Measurements from ENCODE around the gene PKN3. TPM values are rescaled to one million over a fixed set of nuclear protein-coding genes. Genes with fewer than 3 reads are reported as not detected.

The PKN3 gene
- polyA plus RNA-seq, 1 donor from 2014 or later = 0.06 TPM

- H4K20me1 ChIP-seq (ENCODE audit: insufficient read depth) = no peaks in the 10 kb centered on the region
- peaks cover 20% of the 10 kb centered on the region for H3K79me2 ChIP-seq (replicated peaks; ENCODE audit: insufficient read depth, low read length)
- H3K9me2 ChIP-seq (ENCODE audit: insufficient read depth, low read length) = no peaks in the 10 kb centered on the region
- no peak overlapping the region for H3K9ac ChIP-seq (ENCODE audit: low read length)
- H3F3A ChIP-seq (ENCODE audit: insufficient read depth, low read length, poor library complexity, severe bottlenecking) = no peaks in the 10 kb centered on the region
- no peak overlapping the region for H3K27ac ChIP-seq (ENCODE audit: low read length)
- no peaks in the 10 kb centered on the region for H3K36me3 ChIP-seq (ENCODE audit: insufficient read depth, low read length)
- no peak overlapping the region for H3K4me3 ChIP-seq (ENCODE audit: low read length)
- no peak overlapping the region for H2AFZ ChIP-seq (ENCODE audit: low read depth, low read length)
- no peak overlapping the region for H3K4me2 ChIP-seq (ENCODE audit: low read length)
- no peaks in the 10 kb centered on the region for H3K27me3 ChIP-seq (ENCODE audit: insufficient read depth, low read depth, low read length)
- TF ChIP-seq POLR2AphosphoS5 (IDR thresholded peaks at IDR 0.05) = no peak
- TF ChIP-seq MXI1 (conservative IDR thresholded peaks at IDR 0.05; ENCODE audit: poor library complexity, severe bottlenecking) = no peak
- TF ChIP-seq REST (IDR thresholded peaks at IDR 0.05; ENCODE audit: borderline replicate concordance) = no peak
- TF ChIP-seq SMC3 (conservative IDR thresholded peaks at IDR 0.05; ENCODE audit: poor library complexity) = no peak
- TF ChIP-seq EZH2 (IDR thresholded peaks at IDR 0.05; ENCODE audit: borderline replicate concordance, insufficient read depth, low read length, poor library complexity, severe bottlenecking) = no peak
- TF ChIP-seq TAF1 (IDR thresholded peaks at IDR 0.05; ENCODE audit: low read depth) = no peak
- TF ChIP-seq CTCF (IDR thresholded peaks at IDR 0.05; ENCODE audit: poor library complexity, severe bottlenecking) = no peak
- TF ChIP-seq RAD21 (conservative IDR thresholded peaks at IDR 0.05) = no peak
- no peak for TF ChIP-seq EP300 (conservative IDR thresholded peaks at IDR 0.05; ENCODE audit: poor library complexity, severe bottlenecking)
- H3K9me3 ChIP-seq (ENCODE audit: low read length) = no peaks in the 10 kb centered on the region
Measured at GRCh38 chr9:128768606-128769005, 66.3 kb downstream of the PKN3 start.

Small RNAs within 50 kb of the gene (small RNA-seq; reads per million reads assigned to genes)
- gene RF00017 (0 reads per million in 3 experiments), gene RN7SL560P (0 reads per million in 3 experiments)

Other genes with a start within 250 kb of the PKN3 start
- gene ODF2, start 246.5 kb upstream of the PKN3 start, polyA plus RNA-seq = 39.3 and 40.4 TPM in 2 replicates
- gene GLE1, start 197.8 kb upstream of the PKN3 start, polyA plus RNA-seq = 29.6 and 33.2 TPM in 2 replicates
- 287 and 353 TPM in 2 replicates for gene SPTAN1, start 149.9 kb upstream of the PKN3 start, polyA plus RNA-seq
- gene DYNC2I2, start 45.7 kb upstream of the PKN3 start, polyA plus RNA-seq = 82.5 and 86.6 TPM in 2 replicates
- gene SET, start 13.3 kb upstream of the PKN3 start, polyA plus RNA-seq = 549 and 855 TPM in 2 replicates
- 0.09 TPM in 1 of 2 replicates, not detected in the other for gene ZDHHC12, start 21.6 kb downstream of the PKN3 start, polyA plus RNA-seq
- 30.6 and 32.2 TPM in 2 replicates for gene ZER1, start 69.4 kb downstream of the PKN3 start, polyA plus RNA-seq
- 24.4 and 30.0 TPM in 2 replicates for gene TBC1D13, start 84.8 kb downstream of the PKN3 start, polyA plus RNA-seq
- gene ENDOG, start 116.0 kb downstream of the PKN3 start, polyA plus RNA-seq = 60.1 and 61.5 TPM in 2 replicates
- gene SPOUT1, start 127.3 kb downstream of the PKN3 start, polyA plus RNA-seq = 26.7 and 34.7 TPM in 2 replicates
- gene KYAT1, start 179.4 kb downstream of the PKN3 start, polyA plus RNA-seq = 22.6 and 24.4 TPM in 2 replicates
- 11.6 and 15.6 TPM in 2 replicates for gene LRRC8A, start 179.6 kb downstream of the PKN3 start, polyA plus RNA-seq
- not detected in 2 replicates for gene PHYHD1, start 218.5 kb downstream of the PKN3 start, polyA plus RNA-seq
- 11.3 and 14.4 TPM in 2 replicates for gene DOLK, start 245.1 kb downstream of the PKN3 start, polyA plus RNA-seq
- 21.2 and 24.0 TPM in 2 replicates for gene NUP188, start 245.2 kb downstream of the PKN3 start, polyA plus RNA-seq